Breast epithelium (tissue), 3 donors: Measurements from ENCODE around the gene DDRGK1.

Experiments
- CTCF ChIP-seq, 3 donors: fragments of 450-650 bp; IDR thresholded peaks; one replicate each; pipeline ENCODE4 v1.5.1; 2016 to 2017; ENCODE audit warnings: antibody characterized with exemption in 3 of 3, mild to moderate bottlenecking in 3 of 3, moderate library complexity in 3 of 3
- POLR2A ChIP-seq: fragments of 450-650 bp; IDR thresholded peaks from one replicate; pipeline ENCODE4 v1.6.1; 2016; ENCODE audit warnings: antibody characterized with exemption, mild to moderate bottlenecking, moderate library complexity
- POLR2AphosphoS5 ChIP-seq, 3 donors: sonication (generic); formaldehyde crosslinking; IDR thresholded peaks; one replicate each; pipeline ENCODE4 v1.6.1; 2017; ENCODE audit warnings: antibody characterized with exemption in 3 of 3

- TF ChIP-seq POLR2A, result no peak
- no peak for TF ChIP-seq CTCF (IDR thresholded peaks at IDR 0.05)
- no peak for TF ChIP-seq POLR2AphosphoS5 (IDR thresholded peaks at IDR 0.05)
Observed at GRCh38 chr20:3223994-3224680, 19.7 kb upstream of the DDRGK1 start.
